ENCODE data around the gene FBN2.

- TF ChIP-seq POLR2A (IDR thresholded peaks at IDR 0.05) (no peak), CTCF (IDR thresholded peaks at IDR 0.05) (no peak)
These were observed 47.3 kb downstream of the FBN2 start for GRCh38 chr5:128490761-128491160.

Data from Peyer's patch (tissue), 4 donors.